ENCODE data around the gene JADE2. TPM values are rescaled to one million over a fixed set of nuclear protein-coding genes. Genes with fewer than 3 reads are reported as not detected.
"Not testable (repeated sequence)": the region's sequence is repeated elsewhere in the genome, so short reads cannot be mapped to it uniquely, and the experiment has no call there.

The JADE2 gene
- total RNA-seq, result 10 to 100 TPM; 73.6 to 83.6 (median 76.8) TPM

DNA sequence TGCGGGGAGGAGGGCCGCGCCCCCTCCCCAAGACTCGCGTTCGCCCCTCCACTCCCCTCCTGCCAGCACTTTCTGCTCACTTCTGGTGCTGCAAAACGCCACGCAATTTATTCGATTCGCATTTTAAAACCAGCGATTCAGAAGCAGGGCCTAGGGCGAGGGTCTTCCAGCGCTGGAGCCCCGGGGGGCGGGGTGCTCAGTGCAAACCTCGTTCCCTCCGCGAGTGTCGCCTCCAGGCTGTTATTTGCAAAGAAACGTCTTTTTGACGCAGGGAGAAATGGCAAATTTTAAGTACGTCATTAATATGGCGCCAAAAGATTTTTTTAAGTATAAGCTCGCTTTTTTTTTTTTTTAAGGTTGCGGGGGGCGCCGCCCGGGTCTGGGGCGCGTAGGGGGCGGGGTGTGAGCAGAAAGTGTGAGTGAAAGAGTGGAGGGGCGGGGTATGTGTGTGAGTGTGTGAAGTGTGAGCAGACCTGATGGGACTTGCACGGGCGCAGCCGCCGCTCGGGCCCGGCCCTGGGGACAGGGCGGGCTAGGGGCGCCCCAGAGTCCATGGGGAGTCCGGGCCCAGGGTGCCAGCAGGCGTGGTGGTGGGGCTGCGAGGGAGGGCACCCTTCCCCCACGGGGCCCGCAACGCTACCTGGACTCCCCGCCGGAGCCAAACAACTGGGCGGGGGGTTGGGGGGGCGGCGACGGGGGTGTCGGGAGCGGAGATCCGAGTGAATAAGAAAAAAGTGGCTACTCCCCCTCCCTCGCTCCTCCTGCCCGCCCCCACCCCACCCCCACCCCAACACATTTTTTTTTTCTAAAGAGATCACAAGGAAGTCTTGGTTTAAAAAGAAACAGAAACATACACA, at the start of gene JADE2:
Gene JADE2, plus strand, starts transcription at position 845 of the 857 bp plus-strand sequence. CDS start 10,188 bp downstream, outside the sequence.
- H3K36me3 Mint-ChIP-seq (ENCODE audit: insufficient read depth), result no peaks in the 10 kb centered on the region
- ATAC-seq, result peak; percentile 46 to 49
- H3K4me3 Mint-ChIP-seq, result peak within 1 kb of the TSS; percentile 99
- DNase-seq, result peak; percentile 73
- H3K4me1 Mint-ChIP-seq (ENCODE audit: low read depth), result peaks cover 27% of the 10 kb centered on the region
- no peaks in the 10 kb centered on the region for H3K9me3 Mint-ChIP-seq
- no peaks in the 10 kb centered on the region for H3K27me3 Mint-ChIP-seq (ENCODE audit: low read depth)

DNA sequence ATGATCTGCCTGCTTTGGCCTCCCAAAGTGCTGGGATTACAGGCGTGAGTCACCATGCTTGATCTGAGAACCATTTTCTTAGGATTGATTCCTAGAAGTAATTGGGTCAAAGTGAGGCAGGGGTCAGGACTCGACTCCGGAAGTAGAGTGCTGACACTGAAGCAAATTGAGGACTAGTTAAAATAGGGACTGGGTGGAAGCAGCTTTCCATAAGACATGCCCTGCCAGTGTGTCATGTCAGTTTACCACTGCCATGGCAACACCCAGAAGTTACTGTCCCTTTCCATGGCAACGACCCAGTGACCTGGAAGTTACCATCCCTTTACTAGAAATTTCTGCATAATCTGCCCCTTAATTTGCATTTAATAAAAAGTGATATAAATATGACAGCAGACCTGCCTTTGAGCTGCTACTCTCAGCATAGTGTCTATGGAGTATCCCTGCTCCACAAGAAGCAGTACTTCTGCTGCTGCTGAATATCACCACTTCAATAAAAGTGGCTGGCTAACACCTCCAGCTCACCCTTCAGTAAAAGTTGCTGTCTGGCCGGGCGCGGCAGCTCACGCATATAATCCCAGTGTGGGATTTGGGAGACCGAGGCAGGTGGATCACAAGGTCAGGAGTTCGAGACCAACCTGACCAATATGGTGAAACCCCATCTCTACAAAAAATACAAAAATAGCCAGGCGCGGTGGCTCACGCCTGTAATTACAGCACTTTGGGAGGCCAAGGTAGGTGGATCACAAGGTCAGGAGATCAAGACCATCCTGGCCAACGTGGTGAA, 47.8 kb upstream of the JADE2 start:
- Mint-ChIP-seq H3K9me3 (peaks cover 7% of the 10 kb centered on the region), H3K27me3 (ENCODE audit: low read depth) (no peaks in the 10 kb centered on the region), H3K4me3 (no peak overlapping the region), H3K4me1 (ENCODE audit: low read depth) (no peaks in the 10 kb centered on the region), H3K36me3 (ENCODE audit: insufficient read depth) (no peaks in the 10 kb centered on the region)
- DNase-seq (no peak), ATAC-seq (no peak)

DNA sequence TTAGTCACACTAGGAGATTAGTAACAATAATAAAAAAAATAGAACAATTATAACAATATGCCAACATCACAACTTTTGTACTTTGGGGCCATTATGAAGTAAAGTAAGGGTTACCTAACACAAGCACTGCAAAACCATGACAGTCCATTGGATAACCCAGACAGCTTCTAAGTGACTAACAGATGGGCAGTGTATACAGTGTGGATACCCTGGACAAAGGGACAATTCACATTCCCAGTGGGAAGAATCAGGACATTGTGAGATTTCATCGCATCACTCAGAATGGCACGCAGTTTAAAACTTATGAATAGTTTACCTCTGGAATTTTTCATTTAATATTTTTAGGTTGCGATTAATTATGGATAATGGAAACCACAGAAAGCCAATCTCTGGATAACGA, 45.6 kb upstream of the JADE2 start:
- no peaks in the 10 kb centered on the region for H3K4me1 Mint-ChIP-seq (ENCODE audit: low read depth)
- no peak for DNase-seq
- ATAC-seq, result no peak
- H3K36me3 Mint-ChIP-seq (ENCODE audit: insufficient read depth), result no peaks in the 10 kb centered on the region
- no peaks in the 10 kb centered on the region for H3K9me3 Mint-ChIP-seq
- H3K4me3 Mint-ChIP-seq, result no peak overlapping the region
- H3K27me3 Mint-ChIP-seq (ENCODE audit: low read depth), result no peaks in the 10 kb centered on the region

DNA sequence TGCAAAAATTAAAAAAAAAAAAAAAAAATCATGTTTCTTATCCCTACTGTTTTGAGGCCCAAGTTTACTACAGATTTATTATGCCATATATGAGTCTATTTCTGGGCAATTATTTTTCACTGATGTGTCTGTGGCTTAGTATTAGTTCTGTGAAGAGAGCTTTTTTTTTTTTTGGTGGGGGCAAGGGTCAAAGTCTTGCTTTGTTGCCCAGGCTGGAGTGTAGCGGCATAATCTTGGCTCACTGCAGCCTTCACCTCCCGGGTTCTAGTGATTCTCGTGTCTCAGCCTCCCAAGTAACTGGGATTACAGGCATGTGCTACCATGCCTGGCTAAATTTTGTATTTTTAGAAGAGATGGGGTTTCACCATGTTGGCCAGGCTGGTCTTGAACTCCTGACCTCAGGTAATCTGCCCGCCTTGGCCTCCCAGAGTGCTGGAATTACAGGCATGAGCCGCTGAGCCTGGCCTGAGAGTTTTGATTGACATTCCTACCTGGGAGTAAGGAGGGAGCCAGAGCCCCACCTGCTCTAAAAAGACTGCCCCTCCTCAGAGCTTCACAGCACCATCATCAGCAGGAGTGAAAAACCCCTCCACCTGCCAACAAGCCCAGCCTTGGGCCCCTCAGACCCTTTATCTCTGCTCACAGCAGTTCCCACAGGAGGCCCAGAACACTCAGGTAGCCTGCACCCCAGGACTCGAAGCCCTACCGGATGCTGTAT, 36.1 kb upstream of the JADE2 start:
- ATAC-seq, result no peak
- Mint-ChIP-seq H3K9me3 (peaks cover 6% of the 10 kb centered on the region), H3K36me3 (ENCODE audit: insufficient read depth) (no peaks in the 10 kb centered on the region), H3K27me3 (ENCODE audit: low read depth) (no peaks in the 10 kb centered on the region), H3K4me3 (no peak overlapping the region), H3K4me1 (ENCODE audit: low read depth) (no peaks in the 10 kb centered on the region)
- no peak for DNase-seq

DNA sequence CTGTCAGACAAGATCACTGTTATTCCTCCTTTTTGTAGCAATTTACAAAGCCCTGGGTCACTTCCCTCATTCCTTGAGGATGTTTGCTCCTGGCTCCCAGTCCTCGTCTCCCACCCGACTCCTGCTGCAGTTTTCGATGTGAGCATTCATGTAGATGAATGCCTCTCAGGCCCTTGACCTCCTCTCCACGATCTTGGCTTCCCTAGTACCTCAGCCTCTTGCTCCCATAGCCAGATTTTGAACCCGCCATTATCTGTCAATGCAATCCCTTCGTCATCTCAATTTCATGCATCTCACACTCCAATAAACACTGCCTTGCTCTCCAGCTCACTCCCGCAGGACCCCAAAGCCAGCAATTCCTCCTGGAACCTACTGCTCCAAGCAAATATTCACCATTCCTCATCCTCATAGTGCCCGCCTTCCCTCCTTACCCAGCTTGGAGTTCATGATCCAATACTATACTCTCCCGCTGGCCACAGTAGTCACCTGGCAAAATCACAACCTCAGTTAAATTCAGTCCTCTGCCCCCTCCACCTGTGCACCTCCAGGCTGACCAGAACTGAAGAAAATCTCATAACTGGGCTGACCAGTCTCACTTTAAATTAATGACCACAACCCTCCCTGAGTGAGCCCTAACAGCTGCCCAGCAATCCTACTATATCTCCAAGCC, 35.1 kb upstream of the JADE2 start:
- Mint-ChIP-seq H3K9me3 (peaks cover 3% of the 10 kb centered on the region), H3K4me1 (ENCODE audit: low read depth) (no peaks in the 10 kb centered on the region), H3K36me3 (ENCODE audit: insufficient read depth) (no peaks in the 10 kb centered on the region), H3K27me3 (ENCODE audit: low read depth) (no peaks in the 10 kb centered on the region), H3K4me3 (no peak overlapping the region)
- no peak for ATAC-seq
- DNase-seq, result no peak

DNA sequence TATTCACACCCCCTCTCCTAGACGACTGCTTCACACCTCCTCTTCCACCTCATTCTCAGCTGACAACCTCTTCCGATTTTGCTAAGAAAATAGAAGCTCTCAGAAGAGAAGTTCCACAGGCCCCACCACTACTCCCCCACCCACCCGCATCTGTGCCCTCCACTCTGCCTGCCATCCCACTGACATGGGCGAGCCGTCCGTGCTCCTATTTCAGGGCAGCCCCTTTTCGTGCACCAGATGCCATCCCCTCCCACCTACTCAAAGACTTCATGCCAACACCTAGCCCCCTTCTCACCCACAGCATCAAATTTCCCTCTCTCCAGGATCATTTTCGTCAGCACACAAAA, 34.6 kb upstream of the JADE2 start:
- H3K9me3 Mint-ChIP-seq, result no peaks in the 10 kb centered on the region
- no peaks in the 10 kb centered on the region for H3K4me1 Mint-ChIP-seq (ENCODE audit: low read depth)
- ATAC-seq (no peak), DNase-seq (no peak)
- no peaks in the 10 kb centered on the region for H3K27me3 Mint-ChIP-seq (ENCODE audit: low read depth)
- H3K4me3 Mint-ChIP-seq, result no peak overlapping the region
- H3K36me3 Mint-ChIP-seq (ENCODE audit: insufficient read depth), result no peaks in the 10 kb centered on the region

DNA sequence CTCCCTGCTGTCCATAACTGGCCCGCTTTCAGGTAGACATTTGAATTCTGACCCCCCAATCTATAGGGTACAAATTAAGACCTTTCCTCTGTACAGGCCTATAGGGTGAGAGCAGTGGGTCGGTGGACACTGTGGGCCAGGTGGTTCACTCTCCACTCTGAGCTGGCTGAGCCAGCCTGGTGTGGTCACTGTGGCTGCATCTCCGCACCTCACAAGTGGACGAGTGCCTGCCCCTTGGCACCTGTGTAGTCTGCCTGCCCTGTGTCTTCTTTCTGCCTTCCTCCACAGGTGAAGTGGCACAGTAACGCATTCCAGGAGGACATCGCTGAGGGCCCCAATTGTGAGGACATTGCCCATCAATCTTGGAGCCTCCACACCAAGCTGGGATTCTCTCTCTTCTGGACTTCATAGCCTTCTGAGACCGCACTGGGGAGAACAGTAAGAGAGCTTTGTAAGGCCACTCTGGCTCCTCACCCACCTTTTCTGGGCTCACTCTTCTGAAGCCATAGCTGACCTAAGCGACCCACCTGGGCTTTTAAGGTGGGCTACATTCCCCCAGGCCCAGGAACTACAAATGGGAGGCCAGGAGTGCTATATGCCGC, 33.5 kb upstream of the JADE2 start:
- Mint-ChIP-seq H3K4me3 (no peak overlapping the region), H3K27me3 (ENCODE audit: low read depth) (no peaks in the 10 kb centered on the region), H3K9me3 (no peaks in the 10 kb centered on the region), H3K36me3 (ENCODE audit: insufficient read depth) (no peaks in the 10 kb centered on the region), H3K4me1 (ENCODE audit: low read depth) (no peaks in the 10 kb centered on the region)
- ATAC-seq (no peak), DNase-seq (no peak)

DNA sequence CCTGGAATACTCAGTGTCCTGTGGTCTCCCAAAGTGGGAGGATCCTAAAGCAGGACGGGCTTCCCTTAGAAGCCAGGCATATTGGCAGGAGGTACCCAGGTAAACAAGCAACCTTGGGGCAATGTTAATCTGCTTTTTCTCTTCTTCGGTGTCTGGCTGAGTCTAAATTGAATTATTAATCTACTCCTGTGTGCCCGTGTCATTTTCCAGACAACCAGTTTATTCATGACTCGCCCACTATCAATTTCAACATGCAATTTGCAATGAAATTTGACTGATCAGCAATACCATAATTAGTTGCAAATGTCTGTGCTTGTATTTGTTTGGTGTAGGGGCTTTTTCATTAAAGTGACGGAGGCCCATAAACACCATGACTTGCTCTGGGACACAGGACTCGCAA, 32.9 kb upstream of the JADE2 start:
- no peaks in the 10 kb centered on the region for H3K9me3 Mint-ChIP-seq
- no peak for DNase-seq
- H3K4me1 Mint-ChIP-seq (ENCODE audit: low read depth), result no peaks in the 10 kb centered on the region
- ATAC-seq, result no peak
- no peak overlapping the region for H3K4me3 Mint-ChIP-seq
- H3K36me3 Mint-ChIP-seq (ENCODE audit: insufficient read depth), result no peaks in the 10 kb centered on the region
- H3K27me3 Mint-ChIP-seq (ENCODE audit: low read depth), result no peaks in the 10 kb centered on the region

DNA sequence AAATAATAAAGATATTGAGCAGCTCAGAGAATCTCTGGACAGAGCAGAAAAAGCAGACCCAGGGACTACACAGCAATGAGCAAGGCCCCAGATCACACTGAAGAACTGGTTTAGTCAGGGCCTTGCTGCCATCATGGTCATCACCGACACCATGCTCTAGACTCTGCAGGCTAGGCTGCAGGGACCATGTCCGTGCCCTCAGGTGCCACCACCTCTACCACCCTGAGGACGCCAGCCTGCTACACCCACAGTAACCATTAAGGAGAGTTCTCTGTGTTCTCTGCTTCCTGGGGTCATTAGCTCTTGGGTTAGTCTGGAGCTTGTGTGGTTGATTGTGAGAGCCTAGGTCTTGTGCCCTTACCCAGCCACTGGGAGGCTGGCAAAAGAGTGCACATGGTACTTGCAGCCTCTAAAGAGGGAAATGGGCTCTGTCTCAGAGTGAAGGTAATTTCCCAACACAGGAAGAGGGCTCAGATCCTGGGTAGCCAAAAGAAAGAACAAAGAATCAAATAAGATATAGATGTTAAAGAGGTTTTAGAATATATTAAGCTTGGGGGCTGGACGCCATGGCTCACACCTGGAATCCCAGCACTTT, 31.9 kb upstream of the JADE2 start:
- no peaks in the 10 kb centered on the region for H3K36me3 Mint-ChIP-seq (ENCODE audit: insufficient read depth)
- ATAC-seq, result no peak
- H3K4me1 Mint-ChIP-seq (ENCODE audit: low read depth), result no peaks in the 10 kb centered on the region
- DNase-seq, result no peak
- H3K9me3 Mint-ChIP-seq, result no peaks in the 10 kb centered on the region
- H3K4me3 Mint-ChIP-seq, result no peak overlapping the region
- H3K27me3 Mint-ChIP-seq (ENCODE audit: low read depth), result no peaks in the 10 kb centered on the region

DNA sequence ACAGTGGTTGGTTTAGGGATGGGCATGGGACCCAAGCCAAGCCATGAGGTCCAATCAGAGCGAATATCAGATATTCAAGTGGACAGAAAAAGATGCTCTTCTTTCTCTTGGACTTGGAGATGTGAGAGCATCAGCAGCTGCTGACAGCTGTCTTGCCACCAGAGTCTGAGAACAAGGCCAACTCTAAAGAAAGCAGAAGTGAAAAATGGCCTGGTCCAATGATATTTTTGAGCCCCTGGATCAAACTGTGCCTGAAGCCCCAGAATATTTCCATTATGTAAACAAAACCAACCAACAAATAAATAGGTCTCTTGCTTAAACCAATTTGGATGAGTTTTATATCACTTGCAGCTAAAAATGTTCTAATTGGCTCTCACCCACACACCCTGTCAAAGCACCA, 30.7 kb upstream of the JADE2 start:
- no peaks in the 10 kb centered on the region for H3K9me3 Mint-ChIP-seq
- H3K36me3 Mint-ChIP-seq (ENCODE audit: insufficient read depth), result no peaks in the 10 kb centered on the region
- H3K4me3 Mint-ChIP-seq, result no peak overlapping the region
- H3K27me3 Mint-ChIP-seq (ENCODE audit: low read depth), result no peaks in the 10 kb centered on the region
- H3K4me1 Mint-ChIP-seq (ENCODE audit: low read depth), result no peaks in the 10 kb centered on the region
- no peak for ATAC-seq
- DNase-seq, result no peak

DNA sequence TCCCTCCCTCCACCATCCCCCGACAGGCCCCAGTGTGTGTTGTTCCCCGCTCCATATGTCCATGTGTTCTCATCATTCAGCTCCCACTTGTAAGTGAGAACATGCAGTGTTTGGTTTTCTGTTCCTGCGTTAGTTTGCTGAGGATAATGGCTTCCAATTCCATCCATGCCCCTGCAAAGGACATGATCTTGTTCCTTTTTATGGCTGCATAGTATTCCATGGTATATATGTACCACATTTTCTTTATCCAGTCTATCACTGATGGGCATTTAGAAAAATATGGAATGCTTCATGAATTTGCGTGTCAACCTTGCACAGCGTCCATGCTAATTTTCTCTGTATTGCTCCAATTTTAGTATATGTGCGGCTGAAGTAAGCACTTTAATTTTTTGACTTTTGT, 25.6 kb upstream of the JADE2 start:
- H3K36me3 Mint-ChIP-seq (ENCODE audit: insufficient read depth); H3K27me3 Mint-ChIP-seq (ENCODE audit: low read depth); DNase-seq; H3K4me3 Mint-ChIP-seq; ATAC-seq; H3K9me3 Mint-ChIP-seq: not testable (repeated sequence)
- peaks cover 20% of the 10 kb centered on the region for H3K4me1 Mint-ChIP-seq (ENCODE audit: low read depth)

DNA sequence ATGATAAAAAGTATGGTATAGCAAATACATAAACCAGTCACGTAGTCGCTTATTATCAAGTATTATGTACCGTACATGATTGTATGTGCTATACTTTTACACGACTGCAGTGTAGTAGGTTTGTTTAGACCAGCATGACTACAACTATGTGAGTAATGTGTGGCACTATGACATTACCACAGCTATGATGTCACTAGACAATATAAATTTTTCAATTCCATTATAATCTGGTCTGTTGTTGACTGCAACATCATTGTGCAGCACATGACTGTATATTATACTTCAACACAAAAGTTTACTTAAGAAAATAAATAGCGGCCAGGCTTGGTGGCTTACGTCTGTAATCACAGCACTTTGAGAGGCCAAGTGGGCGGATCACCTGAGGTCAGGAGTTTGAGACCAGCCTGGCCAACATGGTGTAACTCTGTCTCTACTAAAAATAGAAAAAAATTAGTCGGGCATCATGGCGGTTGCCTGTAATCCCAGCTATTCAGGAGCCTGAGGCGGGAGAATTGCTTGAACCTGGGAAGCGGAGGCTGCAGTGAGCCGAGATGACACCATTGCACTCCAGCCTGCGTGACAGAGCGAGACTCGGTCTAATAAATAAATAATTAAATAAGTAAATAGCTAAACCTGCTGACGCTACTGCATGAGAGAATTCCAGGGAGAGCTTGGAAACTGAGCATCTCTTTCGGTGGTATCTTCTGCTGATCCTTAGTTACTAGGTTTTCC, 24.6 kb upstream of the JADE2 start:
- no peaks in the 10 kb centered on the region for H3K36me3 Mint-ChIP-seq (ENCODE audit: insufficient read depth)
- peaks cover 20% of the 10 kb centered on the region for H3K4me1 Mint-ChIP-seq (ENCODE audit: low read depth)
- no peak for DNase-seq
- no peak overlapping the region for H3K4me3 Mint-ChIP-seq
- no peak for ATAC-seq
- no peaks in the 10 kb centered on the region for H3K9me3 Mint-ChIP-seq
- H3K27me3 Mint-ChIP-seq (ENCODE audit: low read depth), result no peaks in the 10 kb centered on the region

DNA sequence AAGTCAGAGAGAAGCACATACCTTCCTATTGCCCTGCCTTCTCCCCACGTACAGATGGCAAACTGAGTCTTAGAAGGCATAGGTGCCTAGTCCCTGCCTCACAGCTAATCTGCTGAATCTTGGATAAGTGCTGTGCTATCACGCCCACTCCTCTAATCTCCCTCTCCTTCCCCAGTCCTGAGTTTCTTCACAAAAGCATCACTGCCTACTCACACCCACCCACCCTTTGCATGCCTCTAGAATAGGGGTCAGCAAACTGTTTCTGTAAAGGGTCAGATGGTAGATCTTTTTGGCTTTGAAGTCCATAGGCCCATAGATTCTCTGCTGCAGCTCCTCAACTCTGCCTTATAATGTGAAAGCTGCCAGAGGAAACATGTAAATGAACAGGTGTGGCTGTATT, 23.2 kb upstream of the JADE2 start:
- Mint-ChIP-seq H3K4me3 (no peak overlapping the region), H3K4me1 (ENCODE audit: low read depth) (peaks cover 22% of the 10 kb centered on the region), H3K9me3 (no peaks in the 10 kb centered on the region), H3K27me3 (ENCODE audit: low read depth) (no peaks in the 10 kb centered on the region), H3K36me3 (ENCODE audit: insufficient read depth) (no peaks in the 10 kb centered on the region)
- ATAC-seq, result no peak
- no peak for DNase-seq

Measured in activated T-cell treated with anti-CD3 and anti-CD28 coated beads, Interleukin-2, amount 50 U/mL, for 4 hours (primary cell).